ENCODE results near the gene RPL14.

DNA sequence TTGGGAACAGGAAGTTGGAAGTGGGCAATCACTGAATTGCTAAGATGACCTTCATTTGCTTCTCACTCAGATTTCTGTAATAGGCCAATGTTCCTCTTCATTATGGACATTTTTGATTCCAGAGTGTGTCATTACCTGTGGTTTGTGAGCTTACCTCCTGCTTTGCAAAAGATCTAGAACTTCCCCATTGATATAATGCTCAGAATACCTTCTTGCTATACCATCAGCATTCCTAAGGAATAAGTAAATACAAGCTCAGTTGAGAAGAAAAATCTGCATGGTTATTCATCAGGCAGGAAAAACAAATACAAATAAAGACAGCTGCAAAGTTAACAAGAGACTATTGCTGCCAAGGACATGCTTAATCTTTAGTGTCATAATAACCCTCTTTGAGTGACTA is 5.6 kb upstream of the RPL14 start:
- TF ChIP-seq CTCF (IDR thresholded peaks at IDR 0.05), result no peak
- no peak for TF ChIP-seq ZFX (IDR thresholded peaks at IDR 0.05; ENCODE audit: borderline replicate concordance)

All from 22Rv1 (cell line).